ENCODE results near the gene CLASP1. TPM values are rescaled to one million over a fixed set of nuclear protein-coding genes. Genes with fewer than 3 reads are reported as not detected.

The CLASP1 gene
- total and polyA plus RNA-seq, 2 experiments from 2014 or later: 16.6 to 56.3 TPM

- H3K9me2 ChIP-seq (ENCODE audit: insufficient read depth): no peaks in the 10 kb centered on the region
- peaks cover 24% of the 10 kb centered on the region for H4K20me1 ChIP-seq (replicated peaks; ENCODE audit: insufficient read depth)
- Mint-ChIP-seq H3K27ac (no peak overlapping the region), H3K9me3 (no peaks in the 10 kb centered on the region), H3K4me3 (no peak overlapping the region), H3K36me3 (ENCODE audit: low read depth) (peaks cover 4% of the 10 kb centered on the region; the same call in 2 of the 3 replicates), H3K4me1 (no peaks in the 10 kb centered on the region), H3K27me3 (ENCODE audit: insufficient read depth, low read depth, poor library complexity) (no peaks in the 10 kb centered on the region)
- no peak overlapping the region for H3K4me2 ChIP-seq
- TF ChIP-seq CTCF (conservative IDR thresholded peaks at IDR 0.05; ENCODE audit: low read depth in 2 of 2) (no peak), POLR2AphosphoS5 (IDR thresholded peaks at IDR 0.05; ENCODE audit: low read depth) (no peak), EZH2 (IDR thresholded peaks at IDR 0.05; ENCODE audit: low read depth, unreplicated experiment) (no peak), NANOG (IDR thresholded peaks at IDR 0.05; ENCODE audit: borderline replicate concordance) (no peak), JUNB (IDR thresholded peaks at IDR 0.05; ENCODE audit: unreplicated experiment) (no peak), EZH2phosphoT487 (IDR thresholded peaks at IDR 0.05; ENCODE audit: unreplicated experiment) (no peak), STAT1 (IDR thresholded peaks at IDR 0.05; ENCODE audit: unreplicated experiment) (no peak), ZNF331 (CRISPR knock-in tag; IDR thresholded peaks at IDR 0.05; ENCODE audit: low read depth) (no peak), ETS1 (IDR thresholded peaks at IDR 0.05) (no peak), ZNF462 (CRISPR knock-in tag; IDR thresholded peaks at IDR 0.05) (no peak), CREB1 (CRISPR knock-in tag; IDR thresholded peaks at IDR 0.05; ENCODE audit: low read depth) (no peak), ZNF114 (CRISPR knock-in tag; IDR thresholded peaks at IDR 0.05) (no peak)
- H3K36me3 ChIP-seq (ENCODE audit: insufficient read depth): no peaks in the 10 kb centered on the region; the same call in 1 of the 2 replicates
- ATAC-seq: no peak
- H3K27ac ChIP-seq (ENCODE audit: low read depth): no peak overlapping the region
- DNase-seq (ENCODE audit: low spot score): no peak
- no peaks in the 10 kb centered on the region for H3K4me1 ChIP-seq (ENCODE audit: insufficient read depth)
- no peak overlapping the region for H2AFZ ChIP-seq
- H3K4me3 ChIP-seq: no peak overlapping the region
- no peaks in the 10 kb centered on the region for H3K27me3 ChIP-seq (ENCODE audit: insufficient read depth)
- no peaks in the 10 kb centered on the region for H3F3A ChIP-seq (replicated peaks; ENCODE audit: low read depth)
- H3K79me2 ChIP-seq (replicated peaks; ENCODE audit: insufficient read depth): peaks cover 51% of the 10 kb centered on the region
Observed at GRCh38 chr2:121613152-121613551, 36.1 kb downstream of the CLASP1 start.
